CD4-positive, CD25-positive, alpha-beta regulatory T cell (primary cell): Measurements from ENCODE around the gene EDEM1. TPM values are rescaled to one million over a fixed set of nuclear protein-coding genes. Genes with fewer than 3 reads are reported as not detected.
"Not testable (repeated sequence)": the region's sequence is repeated elsewhere in the genome, so short reads cannot be mapped to it uniquely, and the experiment has no call there.

Experiments
- ATAC-seq, 2 donors: fragments of 150-1000 bp; cut with Tn5 transposase; one replicate each; pipeline ENCODE4 v1.10.0; 2021; ENCODE audit warnings: low read depth in 2 of 2, moderate number of reproducible peaks in 2 of 2, moderate library complexity in 1 of 2
- DNase-seq, 3 donors: peaks; one replicate each; pipeline versions ENCODE4 v3.0.0 to v3.0.0-alpha.2; 2012 to 2022; ENCODE audit warnings: mixed read lengths in 1 of 3
- H3K27ac ChIP-seq: one replicate; pipeline ENCODE4 v1.7.0; 2013; ENCODE audit warnings: mild to moderate bottlenecking, low read length; ENCODE audit not compliant: insufficient read depth, poor library complexity, severe bottlenecking
- H3K27me3 ChIP-seq: one replicate; pipeline ENCODE4 v1.7.0; 2013; ENCODE audit warnings: low read length; ENCODE audit not compliant: control insufficient read depth, insufficient read depth
- H3K36me3 ChIP-seq: one replicate; pipeline ENCODE4 v1.7.0; 2013; ENCODE audit warnings: mild to moderate bottlenecking, low read length, moderate library complexity; ENCODE audit not compliant: control insufficient read depth, insufficient read depth
- H3K4me1 ChIP-seq: 2 replicates; pipeline ENCODE4 v1.7.0; 2013; ENCODE audit warnings: mild to moderate bottlenecking, low read length; ENCODE audit not compliant: insufficient read depth, control insufficient read depth, poor library complexity, severe bottlenecking
- H3K4me3 ChIP-seq: one replicate; pipeline ENCODE4 v1.7.0; 2013; ENCODE audit warnings: low read depth, mild to moderate bottlenecking, low read length, moderate library complexity
- H3K9me3 ChIP-seq, 2 experiments: 1 replicate in 1 of 2; 2 replicates in 1 of 2; pipeline ENCODE4 v1.7.0; 2013; ENCODE audit warnings: low read length in 2 of 2, mild to moderate bottlenecking in 1 of 2, moderate library complexity in 1 of 2; ENCODE audit not compliant: control insufficient read depth in 2 of 2
- H3K27ac Mint-ChIP-seq, 3 donors: one replicate each; pipeline ENCODE4 v1.8.0; 2020 to 2022; ENCODE audit warnings: mild to moderate bottlenecking in 3 of 3, mixed read lengths in 3 of 3, moderate library complexity in 2 of 3
- H3K27me3 Mint-ChIP-seq: one replicate; pipeline ENCODE4 v1.8.0; 2022; ENCODE audit warnings: mild to moderate bottlenecking, mixed read lengths
- H3K36me3 Mint-ChIP-seq: one replicate; pipeline ENCODE4 v1.8.0; 2020; ENCODE audit warnings: mixed read lengths
- H3K4me1 Mint-ChIP-seq, 4 donors: one replicate each; pipeline ENCODE4 v1.8.0; 2020 to 2022; ENCODE audit warnings: mixed read lengths in 4 of 4, mild to moderate bottlenecking in 1 of 4
- H3K4me3 Mint-ChIP-seq, 4 donors: one replicate each; pipeline ENCODE4 v1.8.0; 2020 to 2022; ENCODE audit warnings: mild to moderate bottlenecking in 4 of 4, mixed read lengths in 4 of 4, moderate library complexity in 3 of 4
- H3K9me3 Mint-ChIP-seq, 7 donors: one replicate each; pipeline ENCODE4 v1.8.0; 2020 to 2022; ENCODE audit warnings: mixed read lengths in 7 of 7, mild to moderate bottlenecking in 3 of 7, moderate library complexity in 2 of 7
- polyA plus RNA-seq, 4 donors: library from polyadenylated mRNA; unstranded; fragments of 300-500 nt; fragmentation: Illumina TruSeq; gene quantifications; one replicate each; pipeline ENCODE4 v1.2.3, GENCODE V29; 2021
- total RNA-seq: library from RNA; stranded (reverse); gene quantifications from one replicate; pipeline ENCODE4 v1.2.3, GENCODE V29; 2022

Gene EDEM1
- total and polyA plus RNA-seq, 5 donors from 2014 or later, result 51.1 to 99.3 (median 55.2) TPM

- ATAC-seq (no peak), DNase-seq (no peak)
- Mint-ChIP-seq H3K4me3 (no peak overlapping the region), H3K9me3 (peaks cover 0 to 11% (median 0%) of the 10 kb centered on the region in 7 donors), H3K36me3 (no peaks in the 10 kb centered on the region), H3K4me1 (no peaks in the 10 kb centered on the region), H3K27ac (no peak overlapping the region), H3K27me3 (no peaks in the 10 kb centered on the region)
- Histone ChIP-seq H3K4me3 (no peak overlapping the region), H3K27me3 (no peaks in the 10 kb centered on the region), H3K36me3 (no peaks in the 10 kb centered on the region), H3K4me1 (no peaks in the 10 kb centered on the region), H3K27ac (no peak overlapping the region), H3K9me3 (peaks cover 0 to under 1% of the 10 kb centered on the region in 2 experiments)
These were observed 51.0 kb downstream of the EDEM1 start for GRCh38 chr3:5238545-5238944.

- ATAC-seq, result no peak
- H3K9me3 ChIP-seq, result peaks cover 0 to 5% of the 10 kb centered on the region in 2 experiments
- Mint-ChIP-seq H3K4me1 (no peaks in the 10 kb centered on the region), H3K9me3 (peaks cover 0 to 11% (median 4%) of the 10 kb centered on the region in 7 donors), H3K4me3 (no peak overlapping the region), H3K27me3 (no peaks in the 10 kb centered on the region), H3K27ac (no peak overlapping the region), H3K36me3 (no peaks in the 10 kb centered on the region)
- DNase-seq, result no peak
- no peaks in the 10 kb centered on the region for H3K27me3 ChIP-seq
- no peaks in the 10 kb centered on the region for H3K36me3 ChIP-seq
- H3K4me1 ChIP-seq, result no peaks in the 10 kb centered on the region
- H3K27ac ChIP-seq, result no peak overlapping the region
- H3K4me3 ChIP-seq, result no peak overlapping the region
These were observed 52.1 kb downstream of the EDEM1 start for GRCh38 chr3:5239602-5240001.

GRCh38 chr3:5240740-5241139 lies 53.2 kb downstream of the EDEM1 start:
- peaks cover 0 to 3% (median 2%) of the 10 kb centered on the region in 4 donors for H3K4me1 Mint-ChIP-seq
- DNase-seq, result no peak
- no peaks in the 10 kb centered on the region for H3K27me3 Mint-ChIP-seq
- Histone ChIP-seq H3K9me3 (peaks cover 0 to 5% of the 10 kb centered on the region in 2 experiments), H3K27me3 (no peaks in the 10 kb centered on the region), H3K36me3 (no peaks in the 10 kb centered on the region), H3K27ac (no peak overlapping the region), H3K4me1 (no peaks in the 10 kb centered on the region), H3K4me3 (no peak overlapping the region)
- no peaks in the 10 kb centered on the region for H3K36me3 Mint-ChIP-seq
- no peak for ATAC-seq
- H3K9me3 Mint-ChIP-seq, result peaks cover 0 to 11% (median 4%) of the 10 kb centered on the region in 7 donors
- no peak overlapping the region for H3K4me3 Mint-ChIP-seq
- H3K27ac Mint-ChIP-seq, result no peak overlapping the region

GRCh38 chr3:5242785-5243184 lies 55.3 kb downstream of the EDEM1 start:
- ATAC-seq, H3K36me3 ChIP-seq, H3K4me3 ChIP-seq, H3K27ac ChIP-seq, H3K4me3 Mint-ChIP-seq, H3K27ac Mint-ChIP-seq, DNase-seq, H3K27me3 Mint-ChIP-seq, H3K9me3 ChIP-seq, H3K4me1 Mint-ChIP-seq, H3K36me3 Mint-ChIP-seq, H3K27me3 ChIP-seq, H3K4me1 ChIP-seq: not testable (repeated sequence)
- H3K9me3 Mint-ChIP-seq, result peaks cover 0 to 11% (median 6%) of the 10 kb centered on the region in 7 donors

GRCh38 chr3:5245927-5246326 lies 58.4 kb downstream of the EDEM1 start:
- H3K27ac ChIP-seq, result no peak overlapping the region
- no peaks in the 10 kb centered on the region for H3K36me3 Mint-ChIP-seq
- no peaks in the 10 kb centered on the region for H3K27me3 Mint-ChIP-seq
- H3K36me3 ChIP-seq, result no peaks in the 10 kb centered on the region
- peak in 1 of 3 donors; percentile 29 for DNase-seq
- peaks cover 0 to 5% (median 4%) of the 10 kb centered on the region in 4 donors for H3K4me1 Mint-ChIP-seq
- no peak for ATAC-seq
- no peaks in the 10 kb centered on the region for H3K4me1 ChIP-seq
- H3K9me3 Mint-ChIP-seq, result peaks cover 0 to 11% (median 6%) of the 10 kb centered on the region in 7 donors
- H3K27ac Mint-ChIP-seq, result no peak overlapping the region
- H3K4me3 ChIP-seq, result no peak overlapping the region
- no peaks in the 10 kb centered on the region for H3K27me3 ChIP-seq
- no peak overlapping the region for H3K4me3 Mint-ChIP-seq
- peaks cover 0 to 5% of the 10 kb centered on the region in 2 experiments for H3K9me3 ChIP-seq

GRCh38 chr3:5248822-5249221 lies 61.3 kb downstream of the EDEM1 start:
- ATAC-seq (no peak), DNase-seq (no peak)
- H3K9me3 ChIP-seq, result peaks cover 0 to 1% of the 10 kb centered on the region in 2 experiments
- Mint-ChIP-seq H3K4me1 (peaks cover 0 to 5% (median 4%) of the 10 kb centered on the region in 4 donors), H3K36me3 (no peaks in the 10 kb centered on the region), H3K27me3 (no peaks in the 10 kb centered on the region), H3K27ac (no peak overlapping the region), H3K9me3 (peaks cover 0 to 8% (median 2%) of the 10 kb centered on the region in 7 donors), H3K4me3 (no peak overlapping the region)
- no peak overlapping the region for H3K4me3 ChIP-seq
- H3K27me3 ChIP-seq, result no peaks in the 10 kb centered on the region
- no peak overlapping the region for H3K27ac ChIP-seq
- H3K36me3 ChIP-seq, result no peaks in the 10 kb centered on the region
- H3K4me1 ChIP-seq, result no peaks in the 10 kb centered on the region

GRCh38 chr3:5250467-5251195 lies 63.1 kb downstream of the EDEM1 start:
- H3K4me1 ChIP-seq, result no peaks in the 10 kb centered on the region
- Mint-ChIP-seq H3K27ac (no peak overlapping the region), H3K36me3 (no peaks in the 10 kb centered on the region), H3K4me1 (peaks cover 0 to 4% (median 1%) of the 10 kb centered on the region in 4 donors), H3K27me3 (peaks cover 6% of the 10 kb centered on the region), H3K9me3 (peaks cover 0 to 2% (median 0%) of the 10 kb centered on the region in 7 donors), H3K4me3 (no peak overlapping the region)
- no peaks in the 10 kb centered on the region for H3K36me3 ChIP-seq
- no peaks in the 10 kb centered on the region for H3K27me3 ChIP-seq
- H3K27ac ChIP-seq, result no peak overlapping the region
- ATAC-seq (no peak), DNase-seq (no peak)
- H3K4me3 ChIP-seq, result no peak overlapping the region
- no peaks in the 10 kb centered on the region for H3K9me3 ChIP-seq

GRCh38 chr3:5251196-5251583 lies 63.7 kb downstream of the EDEM1 start:
- ATAC-seq (no peak), DNase-seq (no peak)
- Mint-ChIP-seq H3K4me3 (no peak overlapping the region), H3K27me3 (peaks cover 11% of the 10 kb centered on the region), H3K36me3 (no peaks in the 10 kb centered on the region), H3K4me1 (peaks cover 0 to 3% (median 0%) of the 10 kb centered on the region in 4 donors), H3K27ac (no peak overlapping the region), H3K9me3 (peaks cover 0 to under 1% (median 0%) of the 10 kb centered on the region in 7 donors)
- no peak overlapping the region for H3K4me3 ChIP-seq
- H3K36me3 ChIP-seq, result no peaks in the 10 kb centered on the region
- H3K27me3 ChIP-seq, result no peaks in the 10 kb centered on the region
- no peaks in the 10 kb centered on the region for H3K4me1 ChIP-seq
- H3K27ac ChIP-seq, result no peak overlapping the region
- no peaks in the 10 kb centered on the region for H3K9me3 ChIP-seq
